Adrenal gland (tissue), 5 donors: ENCODE results near the gene GRM8.

ENCODE experiments used
- POLR2A ChIP-seq, 2 donors: fragments of 450-650 bp; IDR thresholded peaks; one replicate each; pipeline ENCODE4 v1.6.1; 2017; ENCODE audit warnings: antibody characterized with exemption in 2 of 2, mild to moderate bottlenecking in 2 of 2, moderate library complexity in 1 of 2
- TF ChIP-seq, protein P1 (sequence below), 6 experiments: fragments of 450-650 bp in 4 of 6; fragments of 200-600 bp in 2 of 6; sonication (generic) in 1 of 6; IDR thresholded peaks; 1 replicate in 5 of 6; 2 replicates in 1 of 6; pipeline versions ENCODE4 v1.5.1 to v1.8.0; 2016 to 2021; ENCODE audit warnings: antibody characterized with exemption in 6 of 6, mild to moderate bottlenecking in 2 of 6, moderate library complexity in 1 of 6
- donor health status: DM: no; HTN: no; CAD: no.

DNA sequence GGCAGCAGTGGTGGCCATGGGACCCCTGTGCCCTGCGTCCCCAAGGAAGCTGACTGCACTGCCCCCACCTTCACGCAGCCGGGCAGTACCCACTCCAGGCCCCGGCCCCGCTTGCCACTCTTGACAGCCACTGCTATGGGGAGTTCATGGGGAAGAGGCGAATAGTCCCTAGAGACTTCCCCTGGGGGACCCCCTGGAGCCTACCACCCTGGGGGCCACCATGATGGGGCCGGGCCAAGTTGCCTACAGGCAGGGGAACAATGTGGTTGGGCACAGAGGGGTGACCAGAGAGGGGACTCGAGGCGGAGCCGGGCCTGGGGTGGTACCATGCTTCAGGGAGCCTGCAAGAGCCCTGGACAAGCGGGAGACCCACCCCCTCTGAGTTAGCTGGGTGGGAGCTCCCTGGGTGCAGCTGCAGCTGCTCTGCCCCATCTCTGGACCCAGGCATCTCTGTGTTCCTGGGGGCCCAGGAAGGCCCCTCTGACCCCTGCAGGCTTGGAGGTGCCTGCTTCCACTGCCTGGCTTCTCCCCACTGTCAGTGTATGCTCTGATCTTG, 567.6 kb downstream of the GRM8 start:
- no peak for TF ChIP-seq POLR2A (IDR thresholded peaks at IDR 0.05)
- TF ChIP-seq, protein P1, sequence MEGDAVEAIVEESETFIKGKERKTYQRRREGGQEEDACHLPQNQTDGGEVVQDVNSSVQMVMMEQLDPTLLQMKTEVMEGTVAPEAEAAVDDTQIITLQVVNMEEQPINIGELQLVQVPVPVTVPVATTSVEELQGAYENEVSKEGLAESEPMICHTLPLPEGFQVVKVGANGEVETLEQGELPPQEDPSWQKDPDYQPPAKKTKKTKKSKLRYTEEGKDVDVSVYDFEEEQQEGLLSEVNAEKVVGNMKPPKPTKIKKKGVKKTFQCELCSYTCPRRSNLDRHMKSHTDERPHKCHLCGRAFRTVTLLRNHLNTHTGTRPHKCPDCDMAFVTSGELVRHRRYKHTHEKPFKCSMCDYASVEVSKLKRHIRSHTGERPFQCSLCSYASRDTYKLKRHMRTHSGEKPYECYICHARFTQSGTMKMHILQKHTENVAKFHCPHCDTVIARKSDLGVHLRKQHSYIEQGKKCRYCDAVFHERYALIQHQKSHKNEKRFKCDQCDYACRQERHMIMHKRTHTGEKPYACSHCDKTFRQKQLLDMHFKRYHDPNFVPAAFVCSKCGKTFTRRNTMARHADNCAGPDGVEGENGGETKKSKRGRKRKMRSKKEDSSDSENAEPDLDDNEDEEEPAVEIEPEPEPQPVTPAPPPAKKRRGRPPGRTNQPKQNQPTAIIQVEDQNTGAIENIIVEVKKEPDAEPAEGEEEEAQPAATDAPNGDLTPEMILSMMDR (IDR thresholded peaks at IDR 0.05), result no peak
